Measurements from ENCODE around the gene FGD3. TPM values are rescaled to one million over a fixed set of nuclear protein-coding genes. Genes with fewer than 3 reads are reported as not detected.

FGD3 gene
- total and polyA plus RNA-seq, 4 donors, result 6.1 to 45.9 (median 17.6) TPM

DNA sequence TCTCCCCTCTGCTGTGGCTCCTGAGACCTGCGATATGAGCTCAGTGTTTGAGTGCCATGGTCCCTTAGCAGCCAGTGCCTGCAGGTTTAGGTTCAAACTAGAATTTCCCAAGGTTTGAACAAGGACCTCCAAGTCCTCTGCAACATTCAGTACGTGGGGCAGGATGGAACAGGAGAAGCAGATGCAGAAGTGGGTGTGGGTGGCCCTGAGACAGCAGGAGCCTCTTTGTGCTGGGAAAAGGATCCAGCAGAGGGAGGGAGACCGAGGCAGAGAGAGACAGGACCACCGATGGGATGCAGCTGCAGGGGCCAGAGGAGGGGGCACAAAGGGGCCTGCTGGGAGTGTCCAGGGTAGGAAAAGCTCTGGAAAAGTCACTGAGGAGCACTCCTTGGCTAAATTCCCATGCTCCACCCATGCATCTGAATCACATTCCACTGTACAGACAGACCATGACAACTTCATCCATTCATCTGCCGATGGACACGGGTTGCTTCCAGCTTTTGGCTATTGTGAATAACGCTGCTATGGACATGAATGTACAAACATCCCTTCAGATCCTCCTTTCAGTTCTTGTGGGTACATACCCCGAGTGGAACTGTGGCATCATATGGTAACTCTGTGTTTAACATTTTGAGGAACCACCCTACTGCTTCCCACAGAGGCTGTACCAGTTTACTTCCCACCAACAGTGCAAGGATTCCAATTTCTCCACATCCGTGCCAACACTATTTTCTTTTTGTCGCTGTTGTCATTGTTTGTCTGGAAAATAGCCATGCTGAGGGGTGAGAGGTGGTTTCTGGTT is 84.5 kb downstream of the FGD3 start:
- Histone ChIP-seq H3K4me1 (ENCODE audit: control insufficient read depth in 5 of 5, insufficient read depth in 5 of 5, low read length in 5 of 5) (peaks cover 0 to 7% (median 0%) of the 10 kb centered on the region in 5 donors), H3K9me3 (ENCODE audit: control insufficient read depth in 4 of 4, insufficient read depth in 3 of 4, low read length in 3 of 4) (no peaks in the 10 kb centered on the region), H3K36me3 (ENCODE audit: control insufficient read depth in 4 of 4, insufficient read depth in 4 of 4, low read length in 4 of 4) (peaks cover 0 to 15% (median 0%) of the 10 kb centered on the region in 4 donors), H3K4me3 (no peak overlapping the region), H3K9ac (ENCODE audit: insufficient read depth in 1 of 2, low read length in 2 of 2) (no peak overlapping the region), H3K27ac (ENCODE audit: low read depth in 1 of 2, low read length in 1 of 2) (no peak overlapping the region), H3K27me3 (ENCODE audit: control insufficient read depth in 3 of 3, insufficient read depth in 3 of 3, low read length in 2 of 3) (no peaks in the 10 kb centered on the region)
- WGBS, 2 donors, result 50 to 65% methylated on average over 10 of the region's 10 CpGs
- TF ChIP-seq, protein P1, sequence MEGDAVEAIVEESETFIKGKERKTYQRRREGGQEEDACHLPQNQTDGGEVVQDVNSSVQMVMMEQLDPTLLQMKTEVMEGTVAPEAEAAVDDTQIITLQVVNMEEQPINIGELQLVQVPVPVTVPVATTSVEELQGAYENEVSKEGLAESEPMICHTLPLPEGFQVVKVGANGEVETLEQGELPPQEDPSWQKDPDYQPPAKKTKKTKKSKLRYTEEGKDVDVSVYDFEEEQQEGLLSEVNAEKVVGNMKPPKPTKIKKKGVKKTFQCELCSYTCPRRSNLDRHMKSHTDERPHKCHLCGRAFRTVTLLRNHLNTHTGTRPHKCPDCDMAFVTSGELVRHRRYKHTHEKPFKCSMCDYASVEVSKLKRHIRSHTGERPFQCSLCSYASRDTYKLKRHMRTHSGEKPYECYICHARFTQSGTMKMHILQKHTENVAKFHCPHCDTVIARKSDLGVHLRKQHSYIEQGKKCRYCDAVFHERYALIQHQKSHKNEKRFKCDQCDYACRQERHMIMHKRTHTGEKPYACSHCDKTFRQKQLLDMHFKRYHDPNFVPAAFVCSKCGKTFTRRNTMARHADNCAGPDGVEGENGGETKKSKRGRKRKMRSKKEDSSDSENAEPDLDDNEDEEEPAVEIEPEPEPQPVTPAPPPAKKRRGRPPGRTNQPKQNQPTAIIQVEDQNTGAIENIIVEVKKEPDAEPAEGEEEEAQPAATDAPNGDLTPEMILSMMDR (IDR thresholded peaks at IDR 0.05; ENCODE audit: control extremely low read depth, extremely low read depth), result no peak
- DNase-seq (peak in 1 of 3 donors; percentile 17), ATAC-seq (ENCODE audit: insufficient read depth, low FRiP score) (no peak)

DNA sequence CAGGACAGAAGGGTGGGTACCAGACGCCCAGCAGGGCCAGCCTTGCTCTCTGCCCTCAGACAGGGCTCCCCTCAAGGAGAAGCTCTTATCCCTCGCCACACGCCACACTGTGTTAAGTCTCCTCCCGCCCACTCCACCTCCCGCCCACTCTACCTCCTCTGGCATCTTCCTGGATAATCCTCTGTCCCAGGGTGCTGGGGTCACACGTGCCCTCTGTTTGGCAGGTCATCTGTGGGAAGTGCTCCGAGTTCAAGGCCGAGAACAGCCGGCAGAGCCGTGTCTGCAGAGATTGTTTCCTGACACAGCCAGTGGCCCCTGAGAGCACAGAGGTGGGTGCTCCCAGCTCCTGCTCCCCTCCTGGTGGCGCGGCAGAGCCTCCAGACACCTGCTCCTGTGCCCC is 85.2 kb downstream of the FGD3 start:
- no peak overlapping the region for H3K4me3 ChIP-seq
- H3K27me3 ChIP-seq (ENCODE audit: control insufficient read depth in 3 of 3, insufficient read depth in 3 of 3, low read length in 2 of 3), result no peaks in the 10 kb centered on the region
- ATAC-seq (ENCODE audit: insufficient read depth, low FRiP score) (no peak), DNase-seq (no peak)
- no peaks in the 10 kb centered on the region for H3K9me3 ChIP-seq (ENCODE audit: control insufficient read depth in 4 of 4, insufficient read depth in 3 of 4, low read length in 3 of 4)
- no peak overlapping the region for H3K9ac ChIP-seq (ENCODE audit: insufficient read depth in 1 of 2, low read length in 2 of 2)
- peaks cover 0 to 15% (median 0%) of the 10 kb centered on the region in 4 donors for H3K36me3 ChIP-seq (ENCODE audit: control insufficient read depth in 4 of 4, insufficient read depth in 4 of 4, low read length in 4 of 4)
- TF ChIP-seq, protein P1 (IDR thresholded peaks at IDR 0.05; ENCODE audit: control extremely low read depth, extremely low read depth), result no peak
- peaks cover 0 to 7% (median 0%) of the 10 kb centered on the region in 5 donors for H3K4me1 ChIP-seq (ENCODE audit: control insufficient read depth in 5 of 5, insufficient read depth in 5 of 5, low read length in 5 of 5)
- no peak overlapping the region for H3K27ac ChIP-seq (ENCODE audit: low read depth in 1 of 2, low read length in 1 of 2)
- 88 to 90% methylated on average over 12 of the region's 12 CpGs for WGBS, 2 donors

GRCh38 chr9:93033531-93033930 is 86.2 kb downstream of the FGD3 start:
- 41 to 68% methylated on average over 6 of the region's 6 CpGs for WGBS, 2 donors
- DNase-seq, result peak in 2 of 3 donors; percentile 14 to 28
- Histone ChIP-seq H3K27me3 (ENCODE audit: control insufficient read depth in 3 of 3, insufficient read depth in 3 of 3, low read length in 2 of 3) (no peaks in the 10 kb centered on the region), H3K9ac (ENCODE audit: insufficient read depth in 1 of 2, low read length in 2 of 2) (no peak overlapping the region), H3K4me3 (no peak overlapping the region), H3K9me3 (ENCODE audit: control insufficient read depth in 4 of 4, insufficient read depth in 3 of 4, low read length in 3 of 4) (no peaks in the 10 kb centered on the region), H3K4me1 (ENCODE audit: control insufficient read depth in 5 of 5, insufficient read depth in 5 of 5, low read length in 5 of 5) (peaks cover 0 to 2% (median 0%) of the 10 kb centered on the region in 5 donors), H3K36me3 (ENCODE audit: control insufficient read depth in 4 of 4, insufficient read depth in 4 of 4, low read length in 4 of 4) (peaks cover 0 to 15% (median 0%) of the 10 kb centered on the region in 4 donors), H3K27ac (ENCODE audit: low read depth in 1 of 2, low read length in 1 of 2) (no peak overlapping the region)
- TF ChIP-seq, protein P1 (IDR thresholded peaks at IDR 0.05; ENCODE audit: control extremely low read depth, extremely low read depth), result no peak
- ATAC-seq (ENCODE audit: insufficient read depth, low FRiP score), result no peak

Measured in lung (tissue), 12 donors.